ENCODE measurements around the gene PDRG1. TPM values are rescaled to one million over a fixed set of nuclear protein-coding genes. Genes with fewer than 3 reads are reported as not detected.

PDRG1 gene
- total and polyA plus RNA-seq, 2 donors (not counting 3 experiments of a cell fraction or from before 2014, with no cell fraction given) = 14.6 to 17.0 TPM

GRCh38 chr20:31937820-31938219 lies 14.0 kb downstream of the PDRG1 start:
- H3K4me2 ChIP-seq (ENCODE audit: insufficient read depth, low read length) = no peak overlapping the region
- no peaks in the 10 kb centered on the region for H4K20me1 ChIP-seq (replicated peaks; ENCODE audit: control insufficient read depth, extremely low read depth, insufficient read depth, low read length)
- DNase-seq (ENCODE audit: low read depth, low spot score) (no peak), FAIRE-seq (no peak)
- H3K27ac ChIP-seq (ENCODE audit: insufficient read depth, low read depth, low read length) = no peak overlapping the region
- POLR2A ChIA-PET = no interaction called here
- no peak overlapping the region for H3K4me3 ChIP-seq (replicated peaks in 1 of 3; ENCODE audit: insufficient read depth in 1 of 3, low read depth in 1 of 3, low read length in 3 of 3)
- no peak for TF ChIP-seq POLR2AphosphoS5 (IDR thresholded peaks at IDR 0.05; ENCODE audit: insufficient read depth, low read depth, low read length)
- TF ChIP-seq MAX (IDR thresholded peaks at IDR 0.05; ENCODE audit: insufficient read depth, insufficient read length) = no peak
- TF ChIP-seq FOS (IDR thresholded peaks at IDR 0.05; ENCODE audit: borderline replicate concordance, insufficient read depth, low read length) = no peak
- TF ChIP-seq MYC (IDR thresholded peaks at IDR 0.05; ENCODE audit: low read depth, low read length) = no peak
- TF ChIP-seq GATA2 (IDR thresholded peaks at IDR 0.05; ENCODE audit: insufficient read depth, insufficient read length, low read depth, low read length) = no peak
- TF ChIP-seq JUN (IDR thresholded peaks at IDR 0.05; ENCODE audit: borderline replicate concordance, insufficient read depth, insufficient read length, low read depth) = no peak
- TF ChIP-seq CTCF (IDR thresholded peaks at IDR 0.05; ENCODE audit: extremely low read depth in 1 of 2, insufficient read depth in 1 of 2, low read depth in 1 of 2, low read length in 2 of 2) = no peak
- TF ChIP-seq EZH2 (IDR thresholded peaks at IDR 0.05; ENCODE audit: borderline replicate concordance, low read depth, low read length, severe bottlenecking) = no peak
- TF ChIP-seq POLR2A (IDR thresholded peaks at IDR 0.05; ENCODE audit: low read depth, low read length) = no peak
- H3K36me3 ChIP-seq (ENCODE audit: control insufficient read depth in 2 of 2, extremely low read depth in 1 of 2, insufficient read depth in 2 of 2, low read length in 2 of 2) = no peaks in the 10 kb centered on the region
- no peak overlapping the region for H3K9ac ChIP-seq (replicated peaks; ENCODE audit: extremely low read depth, insufficient read depth, low read length)
- no peaks in the 10 kb centered on the region for H3K27me3 ChIP-seq (ENCODE audit: control insufficient read depth in 2 of 2, insufficient read depth in 2 of 2, low read length in 2 of 2)
- dilution Hi-C loops (cut with MboI; ENCODE audit: extremely low pct_ligation_motif_present, low sequenced_read_pairs) (no loop called here), intact Hi-C loops (cut with micrococcal nuclease) (no loop called here)
- no peaks in the 10 kb centered on the region for H3K9me3 ChIP-seq (replicated peaks; ENCODE audit: control insufficient read depth, insufficient read depth, low read length)
- H2AFZ ChIP-seq (ENCODE audit: low read depth, low read length) = no peak overlapping the region
- no TSS peak for BruUV-seq (replicated peaks)
- no peaks in the 10 kb centered on the region for H3K4me1 ChIP-seq (ENCODE audit: control insufficient read depth, extremely low read depth, insufficient read depth, low read length)
- no peaks in the 10 kb centered on the region for H3K79me2 ChIP-seq (ENCODE audit: control insufficient read depth, insufficient read depth, low read length)
- CTCF ChIA-PET = interaction anchor here (0.7 to 1.4 kb wide), 6 partner anchors 9 to 115 kb away, joined by 3 to 8 read pairs (median 4); partner anchors contain the start of gene PDRG1
- H3K9me1 ChIP-seq (replicated peaks; ENCODE audit: control insufficient read depth, extremely low read depth, insufficient read depth, low read length) = no peaks in the 10 kb centered on the region
